Stimulated activated CD8-positive, alpha-beta memory T cell treated with anti-CD3 and anti-CD28 coated beads, Interleukin-12 subunit alpha, Interleukin-12 subunit beta, amount 100 ng/mL, for 4 hours (primary cell): Measurements from ENCODE around the gene ALLC.

Experiments used
- DNase-seq: peaks from one replicate; pipeline ENCODE4 v3.0.0-alpha.2; 2020; ENCODE audit warnings: low read depth

The ALLC gene

GRCh38 chr2:3751806-3752205 lies 93.8 kb downstream of the ALLC start:
- no peak for DNase-seq
